Stomach smooth muscle (tissue), 2 donors: ENCODE measurements around the gene VASN.

ENCODE experiments used
- H3K27ac ChIP-seq: one replicate; pipeline ENCODE4 v1.7.0; 2013; ENCODE audit warnings: mild to moderate bottlenecking, low read length, inconsistent platforms
- H3K27me3 ChIP-seq, 2 donors: one replicate each; pipeline ENCODE4 v1.7.0; 2013; ENCODE audit warnings: low read length in 2 of 2; ENCODE audit not compliant: insufficient read depth in 2 of 2, control insufficient read depth in 1 of 2
- H3K36me3 ChIP-seq, 2 donors: one replicate each; pipeline ENCODE4 v1.7.0; 2013; ENCODE audit warnings: low read length in 2 of 2; ENCODE audit not compliant: control insufficient read depth in 2 of 2, insufficient read depth in 2 of 2
- H3K4me1 ChIP-seq: one replicate; pipeline ENCODE4 v1.7.0; 2013; ENCODE audit warnings: low read length; ENCODE audit not compliant: control insufficient read depth, insufficient read depth
- H3K4me3 ChIP-seq, 2 donors: one replicate each; pipeline ENCODE4 v1.7.0; 2013; ENCODE audit warnings: low read length in 2 of 2
- H3K9ac ChIP-seq, 2 donors: one replicate each; pipeline ENCODE4 v1.7.0; 2013; ENCODE audit warnings: low read length in 2 of 2, mild to moderate bottlenecking in 1 of 2
- H3K9me3 ChIP-seq, 2 donors: one replicate each; pipeline ENCODE4 v1.7.0; 2013; ENCODE audit warnings: low read length in 2 of 2; ENCODE audit not compliant: control insufficient read depth in 2 of 2
- donor health status: healthy.
- donor health status: Pancreatic carcinoma.

Gene VASN

DNA sequence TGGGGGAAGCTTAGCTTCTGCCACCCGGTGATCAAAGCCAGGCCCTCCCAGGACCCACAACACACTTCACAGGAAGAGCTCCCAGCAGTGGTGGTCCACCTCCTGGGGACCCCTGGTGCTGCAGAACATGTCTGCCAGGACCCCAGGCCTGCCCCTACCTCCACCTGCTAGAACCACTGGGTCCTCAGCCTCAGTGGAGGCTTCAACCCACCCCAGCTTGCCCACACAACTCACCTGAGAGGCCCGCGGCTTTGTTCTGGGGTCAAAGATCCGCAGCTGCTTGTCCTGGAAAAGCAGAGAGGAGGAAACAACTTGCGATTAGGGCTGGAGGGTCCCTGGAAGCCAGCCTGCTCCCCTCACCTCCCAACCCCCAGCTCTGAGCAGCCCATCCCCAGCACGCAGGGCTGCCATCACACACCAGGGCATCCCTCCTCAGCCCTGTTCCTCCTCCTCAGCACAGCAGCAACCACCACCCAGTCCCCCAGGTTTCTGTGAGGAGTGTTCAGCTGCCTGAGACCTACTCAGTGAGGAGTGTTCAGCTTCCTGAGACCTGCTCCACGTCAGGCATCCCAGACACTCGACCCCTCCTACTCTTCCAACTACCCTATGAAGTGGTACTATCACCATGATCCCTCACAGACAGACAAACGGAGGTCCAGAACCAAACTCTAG, 23.5 kb downstream of the VASN start:
- Histone ChIP-seq H3K36me3 (peaks cover 3% of the 10 kb centered on the region in 2 donors), H3K27ac (no peak overlapping the region), H3K27me3 (no peaks in the 10 kb centered on the region), H3K4me1 (peaks cover 22% of the 10 kb centered on the region), H3K9me3 (no peaks in the 10 kb centered on the region), H3K9ac (no peak overlapping the region), H3K4me3 (no peak overlapping the region)

DNA sequence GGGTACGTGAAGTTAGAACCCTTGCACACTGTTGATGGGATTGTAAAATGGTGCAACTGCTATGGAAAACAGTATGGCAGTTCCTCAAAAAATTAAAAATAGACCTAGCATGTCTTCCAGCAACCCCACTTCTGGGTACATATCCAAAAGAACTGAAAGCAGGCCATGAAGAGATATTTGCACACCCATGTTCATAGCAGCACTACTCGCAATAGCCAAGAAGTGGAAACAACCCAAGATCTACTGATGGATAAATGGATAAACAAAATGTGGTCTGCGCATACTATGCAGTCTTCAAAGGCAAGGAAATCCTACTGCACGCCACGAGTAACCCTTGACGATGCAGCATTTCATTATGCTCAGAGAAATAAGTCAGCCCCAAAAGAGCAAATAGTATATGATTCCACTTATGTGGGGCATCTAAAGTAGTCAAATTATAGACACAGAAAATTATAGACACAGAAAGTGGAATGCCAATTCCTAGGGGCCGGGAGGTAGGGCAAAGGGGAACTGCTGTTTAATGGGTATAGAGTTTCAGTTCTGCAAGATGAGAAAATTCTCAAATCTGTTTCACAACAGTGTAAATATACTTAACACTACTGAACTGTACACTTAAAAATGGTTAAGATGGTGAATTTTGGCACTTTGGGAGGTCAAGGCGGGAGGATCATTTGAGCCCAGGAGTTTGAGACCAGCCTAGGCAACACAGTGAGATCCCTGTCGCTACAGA, 27.5 kb downstream of the VASN start:
- Histone ChIP-seq H3K9me3 (no peaks in the 10 kb centered on the region), H3K4me1 (peaks cover 12% of the 10 kb centered on the region), H3K36me3 (peaks cover 3% of the 10 kb centered on the region in 2 donors), H3K4me3 (no peak overlapping the region), H3K27me3 (no peaks in the 10 kb centered on the region), H3K9ac (no peak overlapping the region), H3K27ac (no peak overlapping the region)

- peaks cover 0 to 3% of the 10 kb centered on the region in 2 donors for H3K36me3 ChIP-seq
- no peaks in the 10 kb centered on the region for H3K27me3 ChIP-seq
- peaks cover 4% of the 10 kb centered on the region for H3K4me1 ChIP-seq
- H3K9ac ChIP-seq: no peak overlapping the region
- H3K27ac ChIP-seq: no peak overlapping the region
- H3K4me3 ChIP-seq: no peak overlapping the region
- no peaks in the 10 kb centered on the region for H3K9me3 ChIP-seq
These were observed 29.4 kb downstream of the VASN start for GRCh38 chr16:4401094-4401501.

- peaks cover 0 to 3% of the 10 kb centered on the region in 2 donors for H3K36me3 ChIP-seq
- H3K4me1 ChIP-seq: peaks cover 4% of the 10 kb centered on the region
- H3K9me3 ChIP-seq: no peaks in the 10 kb centered on the region
- H3K27ac ChIP-seq: no peak overlapping the region
- H3K9ac ChIP-seq: no peak overlapping the region
- H3K4me3 ChIP-seq: no peak overlapping the region
- H3K27me3 ChIP-seq: no peaks in the 10 kb centered on the region
These were observed 29.9 kb downstream of the VASN start for GRCh38 chr16:4401510-4401909.

- H3K4me1 ChIP-seq: peaks cover 6% of the 10 kb centered on the region
- H3K27me3 ChIP-seq: no peaks in the 10 kb centered on the region
- H3K27ac ChIP-seq: no peak overlapping the region
- peak overlapping the region in 1 of 2 donors; percentile 58 for H3K4me3 ChIP-seq
- no peaks in the 10 kb centered on the region for H3K9me3 ChIP-seq
- peaks cover 0 to 5% of the 10 kb centered on the region in 2 donors for H3K36me3 ChIP-seq
- no peak overlapping the region for H3K9ac ChIP-seq
These were observed 30.9 kb downstream of the VASN start for GRCh38 chr16:4402439-4403132.

- Histone ChIP-seq H3K36me3 (peaks cover 0 to 9% of the 10 kb centered on the region in 2 donors), H3K4me3 (no peak overlapping the region), H3K27ac (no peak overlapping the region), H3K4me1 (peaks cover 12% of the 10 kb centered on the region), H3K9ac (no peak overlapping the region), H3K9me3 (no peaks in the 10 kb centered on the region), H3K27me3 (no peaks in the 10 kb centered on the region)
These were observed 31.7 kb downstream of the VASN start for GRCh38 chr16:4403133-4403949.

GRCh38 chr16:4404247-4404966, 32.8 kb downstream of the VASN start:
- no peak overlapping the region for H3K4me3 ChIP-seq
- no peaks in the 10 kb centered on the region for H3K27me3 ChIP-seq
- no peak overlapping the region for H3K27ac ChIP-seq
- peaks cover 17% of the 10 kb centered on the region for H3K4me1 ChIP-seq
- H3K9me3 ChIP-seq: no peaks in the 10 kb centered on the region
- H3K9ac ChIP-seq: no peak overlapping the region
- peaks cover 0 to 9% of the 10 kb centered on the region in 2 donors for H3K36me3 ChIP-seq

- Histone ChIP-seq H3K27ac (no peak overlapping the region), H3K36me3 (peaks cover 0 to 9% of the 10 kb centered on the region in 2 donors), H3K4me1 (peaks cover 17% of the 10 kb centered on the region), H3K9me3 (no peaks in the 10 kb centered on the region), H3K4me3 (no peak overlapping the region), H3K27me3 (no peaks in the 10 kb centered on the region), H3K9ac (no peak overlapping the region)
These were observed 33.5 kb downstream of the VASN start for GRCh38 chr16:4404967-4405696.

DNA sequence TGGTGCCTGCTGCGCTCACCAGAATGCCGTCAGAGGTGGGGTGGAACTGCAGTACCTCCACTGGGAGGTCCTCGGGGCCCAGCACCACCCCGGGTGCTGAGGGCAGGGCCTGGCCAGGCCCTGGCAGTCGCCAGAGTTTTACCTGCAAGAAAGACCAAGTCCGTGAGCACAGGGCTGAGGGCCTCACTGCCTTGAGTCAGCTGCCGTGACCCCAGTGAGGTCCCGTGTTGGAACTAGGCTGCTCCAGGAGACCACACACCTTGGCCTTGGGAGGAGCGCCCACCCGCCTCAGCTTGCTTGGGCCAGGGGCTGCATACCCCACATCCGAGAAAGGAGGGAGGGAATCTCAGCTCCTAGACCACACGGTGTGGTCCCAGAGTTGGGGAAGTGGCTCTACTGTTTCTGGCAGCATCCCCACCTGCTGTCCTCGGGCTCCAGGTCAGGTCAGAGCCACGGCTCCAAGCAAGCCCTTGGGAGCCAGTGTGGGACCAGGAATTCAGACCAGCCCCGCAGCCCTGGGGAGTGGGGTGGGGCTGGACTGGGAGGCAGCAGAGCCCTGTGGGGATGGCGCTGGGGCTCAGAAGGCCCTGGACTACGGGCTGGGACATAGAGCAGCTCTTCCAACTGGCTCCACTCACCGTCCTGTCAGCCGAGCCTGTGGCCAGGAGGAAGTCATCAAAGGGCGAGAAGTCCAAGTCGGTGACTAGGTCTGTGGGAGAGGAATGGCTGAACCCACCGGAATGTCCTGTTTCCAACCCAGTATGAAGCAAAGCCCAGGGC, 36.1 kb downstream of the VASN start:
- Histone ChIP-seq H3K9me3 (no peaks in the 10 kb centered on the region), H3K9ac (no peak overlapping the region), H3K4me1 (peaks cover 28% of the 10 kb centered on the region), H3K27me3 (no peaks in the 10 kb centered on the region), H3K27ac (no peak overlapping the region), H3K36me3 (peaks cover 0 to 12% of the 10 kb centered on the region in 2 donors), H3K4me3 (no peak overlapping the region)
